Activated effector memory CD4-positive, alpha-beta T cell treated with Interleukin-2 at 50 U/mL for 16 hours (primary cell): ENCODE results near the gene RAB3B.
"Not testable (repeated sequence)": the region's sequence is repeated elsewhere in the genome, so short reads cannot be mapped to it uniquely, and the experiment has no call there.

Source experiments
- DNase-seq: peaks from one replicate; pipeline ENCODE4 v3.0.0-alpha.2; 2020

RAB3B gene

GRCh38 chr1:51990478-51990965 lies at the start of gene RAB3B:
TSS of gene RAB3B (minus strand) at chr1:51990700. CDS start at chr1:51977117, 13,583 bp downstream.
- peak; percentile 57 for DNase-seq

- no peak for DNase-seq
Measured at GRCh38 chr1:52037909-52038308, 47.4 kb upstream of the RAB3B start.

DNA sequence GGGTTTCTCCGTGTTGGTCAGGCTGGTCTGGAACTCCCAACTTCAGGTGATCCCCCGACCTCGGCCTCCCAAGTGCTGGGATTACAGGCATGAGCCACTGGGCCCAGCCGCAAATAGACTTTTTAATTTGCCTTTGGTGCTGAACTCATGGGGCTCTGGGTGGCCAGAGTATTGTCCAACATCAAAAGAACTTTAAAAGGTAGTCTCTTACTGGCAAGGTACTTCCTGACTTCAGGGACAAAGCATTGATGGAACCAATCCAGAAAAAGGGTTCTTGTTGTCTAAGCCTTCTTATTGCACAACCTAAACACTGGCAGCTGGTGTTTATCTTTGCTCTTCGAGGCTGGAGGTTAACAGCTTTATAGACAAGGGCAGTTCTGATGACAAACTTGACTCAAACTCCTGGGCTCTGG lies 46.9 kb upstream of the RAB3B start:
- no peak for DNase-seq

- no peak for DNase-seq
Measured at GRCh38 chr1:52034050-52034384, 43.5 kb upstream of the RAB3B start.

DNA sequence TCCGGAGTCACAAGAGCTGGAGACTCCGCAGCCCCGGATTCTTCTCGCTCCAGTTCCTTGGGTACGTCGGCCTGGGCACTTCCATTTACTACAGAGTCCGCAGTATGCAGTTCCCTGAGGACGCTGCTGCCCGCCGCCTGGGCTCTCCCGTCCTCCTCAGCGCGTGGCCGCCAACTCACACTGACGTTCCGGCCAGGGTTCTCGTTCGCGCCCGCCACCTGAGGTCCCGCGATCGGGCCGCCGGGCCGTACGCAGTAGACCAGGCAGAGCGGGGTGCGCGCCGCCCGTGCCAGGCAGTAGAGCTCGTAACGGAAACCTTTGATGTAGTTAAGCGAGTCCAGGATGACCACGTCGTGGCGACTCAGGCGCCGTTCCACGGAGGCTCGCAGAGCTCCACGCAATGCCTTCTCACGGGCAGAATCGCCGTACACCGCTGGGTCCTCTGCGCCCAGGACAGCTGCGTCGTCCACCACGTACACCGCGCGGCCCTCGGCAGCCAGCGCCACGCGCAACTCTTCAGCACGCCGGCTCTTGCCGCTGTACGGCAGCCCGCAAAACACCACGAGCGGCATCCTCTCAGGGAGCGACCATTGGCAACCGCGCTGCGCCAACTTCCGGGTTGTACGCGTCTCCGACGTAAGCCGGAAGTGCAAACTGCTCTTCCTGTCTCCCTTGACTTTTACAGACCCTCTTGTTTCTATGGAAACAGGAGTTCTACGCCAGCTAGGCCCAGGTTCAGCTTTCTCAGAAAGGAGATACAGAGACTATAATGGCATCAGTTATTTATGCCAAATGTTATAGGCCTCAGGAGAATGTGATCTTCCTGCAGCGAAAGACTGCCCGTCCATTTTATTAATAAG lies 42.9 kb upstream of the RAB3B start, which contains the start of gene KTI12:
Gene KTI12, minus strand, starts transcription at position 621 of the 860 bp plus-strand sequence. Its CDS starts 49 bp downstream, at position 572.
- DNase-seq: peak; percentile 81

DNA sequence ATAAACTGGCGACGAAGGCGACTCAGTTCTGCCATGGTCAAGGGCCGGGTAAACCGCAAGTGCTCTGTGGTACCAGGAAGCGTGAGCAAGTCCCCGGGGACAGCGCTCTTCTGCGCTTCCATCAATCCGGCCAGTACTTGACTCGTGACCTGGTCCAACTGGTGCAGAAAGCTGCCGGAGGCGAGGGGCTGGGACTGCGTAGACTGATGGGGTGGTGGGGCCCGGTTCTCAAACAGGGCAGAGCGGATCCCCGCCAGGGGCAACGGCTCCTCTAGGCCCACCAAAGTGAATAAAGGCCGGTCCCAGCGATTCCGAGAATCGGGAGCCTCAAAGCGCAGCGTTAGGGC lies 42.3 kb upstream of the RAB3B start:
- DNase-seq: no peak

GRCh38 chr1:52032124-52032784 lies 41.8 kb upstream of the RAB3B start:
- DNase-seq: no peak

DNA sequence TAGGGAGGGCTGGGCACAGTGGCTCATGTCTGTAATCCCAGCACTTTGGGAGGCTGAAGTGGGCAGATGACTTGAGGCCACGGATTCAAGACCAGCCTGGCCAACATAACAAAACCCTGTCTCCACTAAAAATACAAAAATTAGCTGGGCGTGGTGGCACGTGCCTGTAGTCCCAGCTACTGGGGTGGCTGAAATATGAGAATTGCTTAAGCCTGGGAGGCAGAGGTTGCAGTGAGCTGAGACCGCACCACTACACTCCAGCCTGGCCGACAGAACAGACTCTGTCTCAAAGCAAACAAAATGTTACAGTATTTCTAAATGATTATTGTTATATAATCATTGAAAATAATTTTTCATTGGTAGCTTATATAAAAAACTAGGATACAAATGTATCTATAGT lies 38.3 kb upstream of the RAB3B start:
- not testable (repeated sequence) for DNase-seq

DNA sequence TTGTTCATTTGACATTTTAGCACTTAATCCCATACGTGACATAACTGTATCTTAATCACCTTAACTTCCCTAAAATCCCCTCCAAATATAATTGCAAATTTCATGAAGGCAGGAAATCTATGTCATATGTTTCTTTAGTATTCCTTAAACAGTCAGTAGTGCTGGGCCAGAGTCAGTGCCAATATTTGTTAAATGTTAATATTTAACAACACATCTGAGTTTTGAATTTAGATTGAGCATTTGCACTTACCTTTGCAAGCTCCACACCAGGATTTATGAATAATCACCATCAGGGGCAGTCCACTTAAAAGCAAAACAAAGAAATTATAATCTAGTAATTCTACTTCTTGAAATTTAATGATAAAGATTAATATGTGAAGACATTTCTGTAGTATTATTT lies 37.8 kb upstream of the RAB3B start:
- DNase-seq: no peak

GRCh38 chr1:52026278-52026677 lies 35.8 kb upstream of the RAB3B start:
- DNase-seq: no peak

- DNase-seq: no peak
Measured at GRCh38 chr1:52022133-52022532, 31.6 kb upstream of the RAB3B start.

- DNase-seq: no peak
Measured at GRCh38 chr1:52008071-52008809, 17.7 kb upstream of the RAB3B start.

GRCh38 chr1:52007215-52008002 lies 16.9 kb upstream of the RAB3B start:
- DNase-seq: no peak

GRCh38 chr1:52006081-52006553 lies 15.6 kb upstream of the RAB3B start:
- not testable (repeated sequence) for DNase-seq

GRCh38 chr1:52005548-52005947 lies 15.0 kb upstream of the RAB3B start:
- DNase-seq: not testable (repeated sequence)

DNA sequence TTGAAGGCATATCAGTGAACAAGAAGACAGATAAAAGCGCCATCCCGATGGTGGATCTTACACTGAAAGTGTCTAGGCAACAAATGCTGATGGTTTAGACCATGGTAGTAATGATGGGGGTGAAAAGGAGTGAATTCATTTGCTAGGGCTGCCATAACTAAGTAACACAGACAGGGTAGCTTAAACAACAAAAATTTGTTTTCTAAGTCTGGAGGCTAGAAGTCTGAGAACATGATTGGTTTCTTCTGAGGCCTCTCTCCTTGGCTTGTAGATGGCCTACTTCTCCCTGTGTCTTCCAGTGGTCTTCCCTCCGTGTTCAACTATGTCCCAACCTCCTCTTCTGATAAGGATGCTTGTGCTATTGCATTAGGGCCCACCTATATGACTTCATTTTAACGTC lies 13.4 kb upstream of the RAB3B start:
- DNase-seq: no peak

DNA sequence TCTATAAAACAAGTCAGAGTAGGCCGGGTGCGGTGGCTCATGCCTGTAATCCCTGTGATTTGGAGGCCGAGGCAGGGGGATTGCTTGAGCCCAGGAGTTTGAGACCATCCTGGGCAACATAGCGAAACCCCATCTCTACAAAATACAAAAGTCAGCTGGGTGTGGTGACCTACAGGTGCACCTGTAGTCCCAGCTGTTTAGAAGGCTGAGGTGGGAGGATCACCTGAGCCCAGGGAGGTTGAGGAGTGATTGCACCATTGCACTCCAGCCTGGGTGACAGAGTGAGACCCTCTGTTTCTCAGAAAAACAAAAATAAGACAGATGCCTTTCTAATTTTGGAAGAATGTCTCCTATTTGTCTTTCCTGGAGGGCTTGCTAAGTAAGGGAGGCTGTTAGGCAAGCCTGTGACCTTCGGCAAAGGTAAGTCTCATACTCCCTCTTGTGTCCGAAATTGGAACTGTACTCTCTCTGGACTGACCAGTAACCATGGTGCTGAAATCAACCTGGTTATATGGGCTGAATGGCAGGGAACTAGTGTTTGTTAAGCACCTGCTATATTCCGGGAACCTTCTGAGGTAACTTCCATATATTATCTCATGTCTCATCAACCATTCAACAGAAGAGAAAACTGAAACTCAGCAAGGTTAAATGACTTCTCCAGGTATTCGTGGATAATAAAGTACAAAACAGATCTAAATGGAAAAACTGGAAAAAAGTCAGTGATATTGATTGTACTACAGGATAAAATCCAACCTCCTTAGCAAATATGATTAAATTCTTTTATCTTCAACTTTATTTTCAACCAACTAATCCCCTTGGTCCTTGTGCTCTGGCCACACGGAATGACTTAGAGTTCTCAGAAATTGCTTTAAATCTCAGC lies 11.8 kb upstream of the RAB3B start:
- DNase-seq: no peak

DNA sequence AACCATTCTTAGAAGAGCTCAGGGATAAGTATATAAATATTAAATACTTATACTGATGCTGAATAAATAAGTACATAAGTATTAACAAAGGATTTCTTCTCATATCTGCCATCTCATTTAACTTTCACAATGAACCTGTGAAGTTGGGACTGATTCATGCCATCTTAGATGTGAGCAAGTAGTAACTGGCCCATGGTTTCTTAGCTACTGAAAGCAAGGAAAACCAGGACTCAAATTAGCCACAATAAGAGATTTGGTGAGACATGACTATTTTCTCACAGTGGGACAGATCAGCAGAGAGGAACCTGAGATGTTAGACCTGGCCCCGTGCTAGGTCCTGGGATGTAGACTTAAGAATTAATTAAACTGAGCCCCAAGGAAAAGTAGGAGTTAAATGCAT lies 8.2 kb upstream of the RAB3B start:
- DNase-seq: no peak

- DNase-seq: no peak
Measured at GRCh38 chr1:51997974-51998382, 7.5 kb upstream of the RAB3B start.

DNA sequence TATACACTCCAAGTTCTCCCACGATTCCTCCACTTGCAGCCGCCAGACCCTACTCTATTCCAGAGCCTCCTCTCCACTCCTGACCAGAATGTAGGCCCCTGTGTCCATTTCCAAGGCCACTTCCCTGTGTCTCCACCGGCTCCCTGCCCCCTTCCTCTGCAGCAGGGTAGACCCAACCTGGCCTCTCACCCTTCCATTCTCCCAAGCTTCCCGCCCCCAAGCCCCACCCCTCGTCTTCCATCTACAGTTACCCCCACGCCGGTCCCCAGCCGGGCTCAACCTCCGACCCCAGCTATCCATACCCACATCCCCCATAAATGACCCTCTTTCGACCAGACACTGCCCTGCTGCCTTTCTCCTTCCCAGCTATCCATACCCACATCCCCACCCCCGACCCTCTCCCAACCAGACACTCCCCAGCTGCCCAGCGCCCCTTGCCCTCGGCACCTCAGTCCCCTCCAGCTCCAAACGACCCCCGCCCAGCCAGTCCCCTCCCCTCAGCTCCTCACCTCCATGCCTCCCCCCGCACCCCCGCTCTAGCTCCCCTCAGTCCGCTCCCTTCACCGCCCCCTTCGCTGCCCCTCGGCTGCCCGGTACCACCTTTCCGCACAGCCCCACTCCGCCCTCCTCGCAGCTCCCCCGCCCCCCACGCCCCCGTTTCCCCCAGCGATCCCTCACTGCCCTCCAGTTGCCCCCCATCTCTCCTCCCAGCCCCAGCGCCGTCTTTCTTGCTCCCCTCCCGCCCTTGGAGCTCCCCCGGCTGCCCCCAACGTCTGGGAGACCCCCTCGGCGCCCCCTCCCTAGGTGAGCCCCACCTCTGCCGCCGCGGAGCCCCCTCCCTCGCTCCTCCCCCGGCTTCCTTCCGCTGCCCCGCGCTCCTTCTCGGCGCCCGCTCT lies 670 bp downstream of the RAB3B start:
- DNase-seq: no peak
